Adrenal gland (tissue), 12 donors: ENCODE data around the gene ZIC4. TPM values are rescaled to one million over a fixed set of nuclear protein-coding genes. Genes with fewer than 3 reads are reported as not detected.

Experiments used
- DNase-seq, 7 donors: peaks; one replicate each; pipeline ENCODE4 v3.0.0-alpha.2; 2019 to 2020
- H3K27ac ChIP-seq, 5 donors: fragments of 200-600 bp; sonication (generic) in 4 of 5; 1 replicate in 3 of 5; 2 replicates in 2 of 5; pipeline versions ENCODE4 v1.5.1 to v1.8.0; 2016 to 2020; ENCODE audit warnings: mild to moderate bottlenecking in 1 of 5
- H3K27me3 ChIP-seq: fragments of 200-600 bp; 2 replicates; pipeline ENCODE4 v1.8.0; 2021
- H3K36me3 ChIP-seq, 2 donors: fragments of 200-600 bp; replicated peaks in 1 of 2; 1 replicate in 1 of 2; 2 replicates in 1 of 2; pipeline versions ENCODE4 v1.5.1 to v1.8.0; 2018 to 2022
- H3K4me1 ChIP-seq, 2 donors: fragments of 200-600 bp; replicated peaks in 1 of 2; 1 replicate in 1 of 2; 2 replicates in 1 of 2; pipeline versions ENCODE4 v1.5.1 to v1.8.0; 2018 to 2021
- H3K4me3 ChIP-seq, 4 donors: fragments of 200-600 bp; sonication (generic) in 3 of 4; one replicate each; pipeline ENCODE4 v1.5.1; 2016 to 2018
- H3K9me3 ChIP-seq, 3 donors: fragments of 200-600 bp; sonication (generic) in 1 of 3; replicated peaks in 1 of 3; 1 replicate in 2 of 3; 2 replicates in 1 of 3; pipeline versions ENCODE4 v1.5.1 to v1.8.0; 2016 to 2021
- CTCF ChIP-seq, 6 experiments: fragments of 450-650 bp in 4 of 6; fragments of 200-600 bp in 2 of 6; sonication (generic) in 1 of 6; IDR thresholded peaks; 1 replicate in 5 of 6; 2 replicates in 1 of 6; pipeline versions ENCODE4 v1.5.1 to v1.8.0; 2016 to 2021; ENCODE audit warnings: antibody characterized with exemption in 6 of 6, mild to moderate bottlenecking in 2 of 6, moderate library complexity in 1 of 6
- POLR2A ChIP-seq, 2 donors: fragments of 450-650 bp; IDR thresholded peaks; one replicate each; pipeline ENCODE4 v1.6.1; 2017; ENCODE audit warnings: antibody characterized with exemption in 2 of 2, mild to moderate bottlenecking in 2 of 2, moderate library complexity in 1 of 2
- WGBS, 4 donors: extraction: QIAGEN DNeasy Blood & Tissue Kit in 2 of 4; methylation state at CpG; one replicate each; pipeline versions ENCODE4 v1.1.5 to v1.1.7; 2013 to 2017; 5-methylcytosine and 5-hydroxymethylcytosine counted together
- intact Hi-C, 2 donors: fragments of 100-400 bp; cut with DNase I; formaldehyde crosslinking; loops; one replicate each; pipeline versions ENCODE4 v1.14.1 to v1.15.0; 2022 to 2023
- polyA plus RNA-seq, 3 donors: library from polyadenylated mRNA; stranded (reverse); fragments of 200-250 nt in 2 of 3; fragments of 350-450 nt in 1 of 3; fragmentation: Illumina TruSeq in 1 of 3; extraction: RNeasy Lipid Tissue Mini Kit (QIAGEN cat#74804) in 1 of 3; gene quantifications; one replicate each; pipeline ENCODE4 v1.2.3, GENCODE V29; 2013 to 2014
- total RNA-seq, 9 donors: library from RNA; depleted of rRNA in 4 of 9; stranded (reverse); fragments of >200 nt in 4 of 9; fragments of 120-200 nt in 1 of 9; fragmentation: NEBNext Ultra II Directional in 1 of 9; extraction: Animal tissue kit (Norgen Biotek cat#: 25700) in 1 of 9; gene quantifications; one replicate each; pipeline versions ENCODE4 v1.1.0 to v1.2.4, GENCODE V29; 2013 to 2023
- donor health status: healthy with polysubstance abuse.
- donor health status: Bipolar disorder and iron deficiency.
- donor health status: DM: yes; HTN: yes; CAD: no.
- donor health status: DM: no; HTN: no; CAD: no.
- donor health status: DM: no; HTN: no; CAD: no.
- donor health status: DM: yes; HTN: yes; CAD: no.

Gene ZIC4
- total and polyA plus RNA-seq, 12 donors = 0.07 TPM; not detected in 11

- Histone ChIP-seq H3K36me3 (no peaks in the 10 kb centered on the region), H3K4me3 (peak overlapping the region in 1 of 4 donors; percentile 33), H3K9me3 (no peaks in the 10 kb centered on the region), H3K4me1 (peaks cover 0 to 7% of the 10 kb centered on the region in 2 donors), H3K27ac (no peak overlapping the region), H3K27me3 (peaks cover 94% of the 10 kb centered on the region)
- WGBS, 4 donors = 15 to 19% (median 16%) methylated on average over 31 of the region's 31 CpGs
- no peak for DNase-seq
- TF ChIP-seq POLR2A (IDR thresholded peaks at IDR 0.05) = no peak
- TF ChIP-seq CTCF (IDR thresholded peaks at IDR 0.05) = no peak
- intact Hi-C loops = no loop called here
Measured at GRCh38 chr3:147393943-147394883, 12.1 kb downstream of the ZIC4 start.

- no peaks in the 10 kb centered on the region for H3K36me3 ChIP-seq
- peak overlapping the region in 1 of 4 donors; percentile 33 for H3K4me3 ChIP-seq
- no peak for DNase-seq
- WGBS, 4 donors = 4 to 17% (median 5%) methylated on average over 19 to 54 of the region's 54 CpGs
- no peaks in the 10 kb centered on the region for H3K9me3 ChIP-seq
- peaks cover 94% of the 10 kb centered on the region for H3K27me3 ChIP-seq
- H3K27ac ChIP-seq = no peak overlapping the region
- peaks cover 0 to 7% of the 10 kb centered on the region in 2 donors for H3K4me1 ChIP-seq
- TF ChIP-seq POLR2A (IDR thresholded peaks at IDR 0.05) = no peak
- no peak for TF ChIP-seq CTCF (IDR thresholded peaks at IDR 0.05)
- intact Hi-C loops = no loop called here
Measured at GRCh38 chr3:147393261-147393942, 12.9 kb downstream of the ZIC4 start.

- Histone ChIP-seq H3K36me3 (no peaks in the 10 kb centered on the region), H3K4me1 (peaks cover 0 to 7% of the 10 kb centered on the region in 2 donors), H3K27ac (no peak overlapping the region), H3K4me3 (no peak overlapping the region), H3K9me3 (no peaks in the 10 kb centered on the region), H3K27me3 (peaks cover 95% of the 10 kb centered on the region)
- intact Hi-C loops = no loop called here
- TF ChIP-seq POLR2A (IDR thresholded peaks at IDR 0.05) (no peak), CTCF (IDR thresholded peaks at IDR 0.05) (no peak)
- DNase-seq = no peak
- WGBS, 4 donors = 3 to 6% (median 6%) methylated on average over 13 to 15 of the region's 15 CpGs
Measured at GRCh38 chr3:147392625-147392946, 13.8 kb downstream of the ZIC4 start.

GRCh38 chr3:147391781-147392624 is 14.3 kb downstream of the ZIC4 start:
- peaks cover 0 to 7% of the 10 kb centered on the region in 2 donors for H3K4me1 ChIP-seq
- peaks cover 95% of the 10 kb centered on the region for H3K27me3 ChIP-seq
- 1 to 6% (median 3%) methylated on average over 22 to 51 of the region's 51 CpGs for WGBS, 4 donors
- no peaks in the 10 kb centered on the region for H3K9me3 ChIP-seq
- H3K27ac ChIP-seq = no peak overlapping the region
- H3K4me3 ChIP-seq = no peak overlapping the region
- intact Hi-C loops = no loop called here
- H3K36me3 ChIP-seq = no peaks in the 10 kb centered on the region
- no peak for DNase-seq
- TF ChIP-seq CTCF (IDR thresholded peaks at IDR 0.05) = no peak
